Fibroblast of lung (primary cell): ENCODE data around the gene STEAP2. TPM values are rescaled to one million over a fixed set of nuclear protein-coding genes. Genes with fewer than 3 reads are reported as not detected.

Source experiments
- DNase-seq, 2 donors: peaks; one replicate each; pipeline versions ENCODE4 v3.0.0 to v3.0.0-alpha.2; 2010; ENCODE audit warnings: low read depth in 2 of 2
- H2AFZ ChIP-seq: 2 replicates; pipeline ENCODE4 v1.5.1; 2012; ENCODE audit warnings: low read length, control low read depth, inconsistent platforms
- H3K27ac ChIP-seq: 2 replicates; pipeline ENCODE4 v1.5.1; 2011; ENCODE audit warnings: low read length, control low read depth; ENCODE audit not compliant: insufficient read depth
- H3K27me3 ChIP-seq: 2 replicates; pipeline ENCODE4 v1.5.1; 2011; ENCODE audit warnings: mild to moderate bottlenecking, low read length; ENCODE audit not compliant: control insufficient read depth, insufficient read depth
- H3K36me3 ChIP-seq: 2 replicates; pipeline ENCODE4 v1.5.1; 2011; ENCODE audit warnings: low read length; ENCODE audit not compliant: control insufficient read depth, insufficient read depth
- H3K4me1 ChIP-seq: 2 replicates; pipeline ENCODE4 v1.5.1; 2011; ENCODE audit warnings: low read length; ENCODE audit not compliant: control insufficient read depth, insufficient read depth; ENCODE audit errors: extremely low read depth
- H3K4me2 ChIP-seq: 2 replicates; pipeline ENCODE4 v1.5.1; 2011; ENCODE audit warnings: low read length, control low read depth; ENCODE audit not compliant: insufficient read depth; ENCODE audit errors: extremely low read depth
- H3K4me3 ChIP-seq, 4 experiments: fragments of 200-600 bp in 1 of 4; sonication (generic) in 1 of 4; replicated peaks in 1 of 4; 2 replicates each; pipeline ENCODE4 v1.5.1; 2011 to 2016; ENCODE audit warnings: low read length in 4 of 4, low read depth in 3 of 4, mild to moderate bottlenecking in 3 of 4, control low read depth in 2 of 4, inconsistent platforms in 1 of 4, mixed read lengths in 1 of 4; ENCODE audit not compliant: insufficient read depth in 1 of 4; ENCODE audit errors: control extremely low read depth in 1 of 4
- H3K79me2 ChIP-seq: 2 replicates; pipeline ENCODE4 v1.5.1; 2012; ENCODE audit warnings: mild to moderate bottlenecking, low read length, inconsistent platforms; ENCODE audit not compliant: control insufficient read depth, insufficient read depth
- H3K9ac ChIP-seq: 2 replicates; pipeline ENCODE4 v1.5.1; 2011; ENCODE audit warnings: mild to moderate bottlenecking, low read length, control low read depth; ENCODE audit not compliant: insufficient read depth
- H3K9me3 ChIP-seq: 2 replicates; pipeline ENCODE4 v1.5.1; 2012; ENCODE audit warnings: low read depth, low read length; ENCODE audit not compliant: control insufficient read depth, insufficient read depth
- H4K20me1 ChIP-seq: 2 replicates; pipeline ENCODE4 v1.5.1; 2011; ENCODE audit warnings: low read length; ENCODE audit not compliant: control insufficient read depth, insufficient read depth; ENCODE audit errors: extremely low read depth
- EZH2 ChIP-seq: IDR thresholded peaks from 2 replicates; pipeline ENCODE4 v1.5.1; 2012; ENCODE audit warnings: low read length, control low read depth, mild to moderate bottlenecking; ENCODE audit errors: missing control alignments
- polyA plus RNA-seq, 2 donors: library from polyadenylated mRNA; depleted of rRNA in 1 of 2; stranded (reverse) in 1 of 2; unstranded in 1 of 2; fragments of >200 nt; gene quantifications; 2 replicates each; pipeline ENCODE4 v1.2.1, GENCODE V29; 2011 to 2012; ENCODE audit warnings: missing spikeins in 1 of 2
- total RNA-seq: library from RNA; depleted of rRNA; stranded (reverse); fragments of >200 nt; gene quantifications from 2 replicates; pipeline ENCODE4 v1.2.1, GENCODE V29; 2014
- TF ChIP-seq, protein P1 (sequence below), 2 donors: IDR thresholded peaks in 1 of 2; conservative IDR thresholded peaks in 1 of 2; 1 replicate in 1 of 2; 2 replicates in 1 of 2; pipeline ENCODE4 v1.5.1; 2011 to 2012; ENCODE audit warnings: low read length in 2 of 2, control low read depth in 1 of 2, inconsistent platforms in 1 of 2, low read depth in 1 of 2, mild to moderate bottlenecking in 1 of 2

Gene STEAP2
- total and polyA plus RNA-seq, 2 donors (not counting 1 experiment from before 2014, with no cell fraction given): 16.5 to 26.3 TPM

DNA sequence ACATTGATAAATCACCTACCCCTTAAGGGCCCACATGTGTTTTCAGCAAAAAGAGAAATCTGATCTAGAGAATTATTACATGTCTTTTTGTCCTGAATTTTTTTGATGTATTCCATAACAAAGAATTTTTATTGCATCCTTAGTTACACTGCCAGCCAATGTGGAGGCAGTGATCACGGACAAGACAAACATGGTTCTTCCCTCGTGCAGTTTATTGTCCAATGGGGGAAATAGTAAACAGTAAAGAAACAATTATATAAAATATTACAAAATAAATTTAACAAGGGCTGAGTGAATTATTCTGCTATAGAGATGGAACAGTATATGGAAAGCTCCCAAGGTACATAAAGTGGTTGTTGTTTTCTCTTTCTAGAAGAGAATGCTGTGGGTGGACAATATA, 2.0 kb downstream of the STEAP2 start:
- no peaks in the 10 kb centered on the region for H3K79me2 ChIP-seq
- no peaks in the 10 kb centered on the region for H3K36me3 ChIP-seq
- no peaks in the 10 kb centered on the region for H3K27me3 ChIP-seq
- H3K4me3 ChIP-seq: peak overlapping the region in 1 of 4 experiments; percentile 92
- H3K4me1 ChIP-seq: peaks cover 2% of the 10 kb centered on the region
- H3K9me3 ChIP-seq: no peaks in the 10 kb centered on the region
- H3K9ac ChIP-seq: no peak overlapping the region
- no peaks in the 10 kb centered on the region for H4K20me1 ChIP-seq
- H2AFZ ChIP-seq: no peak overlapping the region
- H3K27ac ChIP-seq: no peak overlapping the region
- H3K4me2 ChIP-seq: no peak overlapping the region
- DNase-seq: no peak
- TF ChIP-seq EZH2: no peak

DNA sequence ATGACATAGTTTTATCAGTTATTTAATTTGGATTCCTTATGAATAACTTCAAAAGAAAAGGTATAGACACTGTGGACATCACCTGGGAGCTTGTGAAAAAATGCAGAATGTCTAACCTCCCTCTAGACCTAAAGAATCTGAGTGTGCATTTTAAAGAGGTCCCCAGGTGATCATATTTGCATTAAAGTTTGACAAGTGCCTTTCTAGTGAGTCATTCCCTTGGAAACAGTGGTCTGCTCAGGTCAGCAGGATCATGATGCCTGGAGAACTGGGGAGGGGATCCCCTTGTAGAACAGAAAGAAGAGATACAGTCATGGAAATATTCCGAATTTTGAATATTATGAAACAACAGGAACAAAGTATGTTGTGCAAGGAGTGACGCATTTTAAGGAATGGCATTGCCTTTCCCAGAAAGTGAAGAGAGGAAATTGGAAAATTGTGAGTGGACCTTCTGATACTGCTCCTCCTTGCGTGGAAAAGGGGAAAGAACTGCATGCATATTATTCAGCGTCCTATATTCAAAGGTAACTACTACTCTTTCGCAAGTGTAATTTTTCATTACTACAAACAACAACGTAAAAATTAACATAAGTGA, 4.6 kb downstream of the STEAP2 start:
- Histone ChIP-seq H3K36me3 (no peaks in the 10 kb centered on the region), H2AFZ (no peak overlapping the region), H3K4me2 (no peak overlapping the region), H3K27ac (no peak overlapping the region), H3K79me2 (no peaks in the 10 kb centered on the region), H4K20me1 (no peaks in the 10 kb centered on the region), H3K27me3 (no peaks in the 10 kb centered on the region), H3K4me1 (no peaks in the 10 kb centered on the region), H3K4me3 (no peak overlapping the region), H3K9ac (no peak overlapping the region), H3K9me3 (no peaks in the 10 kb centered on the region)
- DNase-seq: peak in 1 of 2 donors; percentile 39
- TF ChIP-seq, protein P1, sequence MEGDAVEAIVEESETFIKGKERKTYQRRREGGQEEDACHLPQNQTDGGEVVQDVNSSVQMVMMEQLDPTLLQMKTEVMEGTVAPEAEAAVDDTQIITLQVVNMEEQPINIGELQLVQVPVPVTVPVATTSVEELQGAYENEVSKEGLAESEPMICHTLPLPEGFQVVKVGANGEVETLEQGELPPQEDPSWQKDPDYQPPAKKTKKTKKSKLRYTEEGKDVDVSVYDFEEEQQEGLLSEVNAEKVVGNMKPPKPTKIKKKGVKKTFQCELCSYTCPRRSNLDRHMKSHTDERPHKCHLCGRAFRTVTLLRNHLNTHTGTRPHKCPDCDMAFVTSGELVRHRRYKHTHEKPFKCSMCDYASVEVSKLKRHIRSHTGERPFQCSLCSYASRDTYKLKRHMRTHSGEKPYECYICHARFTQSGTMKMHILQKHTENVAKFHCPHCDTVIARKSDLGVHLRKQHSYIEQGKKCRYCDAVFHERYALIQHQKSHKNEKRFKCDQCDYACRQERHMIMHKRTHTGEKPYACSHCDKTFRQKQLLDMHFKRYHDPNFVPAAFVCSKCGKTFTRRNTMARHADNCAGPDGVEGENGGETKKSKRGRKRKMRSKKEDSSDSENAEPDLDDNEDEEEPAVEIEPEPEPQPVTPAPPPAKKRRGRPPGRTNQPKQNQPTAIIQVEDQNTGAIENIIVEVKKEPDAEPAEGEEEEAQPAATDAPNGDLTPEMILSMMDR (conservative IDR thresholded peaks at IDR 0.05 in 1 of 2, IDR thresholded peaks at IDR 0.05 in 1 of 2; ENCODE audit: low read depth in 1 of 2, low read length in 2 of 2): no peak
- TF ChIP-seq EZH2: no peak

DNA sequence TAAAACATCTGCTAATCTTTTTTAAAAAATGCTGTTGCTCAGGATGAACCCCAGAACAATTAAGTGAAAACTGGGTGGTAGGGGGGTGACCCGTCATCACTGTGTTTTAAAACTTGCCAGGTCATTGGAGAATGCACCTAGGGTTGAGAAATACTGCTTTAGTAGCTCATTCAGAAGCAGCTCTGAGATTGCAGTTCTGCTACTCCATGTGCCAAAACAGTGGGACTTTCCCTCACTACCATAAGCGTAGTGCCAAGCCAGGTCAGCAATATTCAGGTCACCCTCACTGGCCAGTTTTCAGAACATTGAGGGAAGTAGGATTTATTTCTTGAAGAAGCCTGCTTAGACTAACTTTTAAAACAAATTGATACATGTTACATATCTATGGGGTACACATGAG, 5.2 kb downstream of the STEAP2 start:
- Histone ChIP-seq H3K36me3 (no peaks in the 10 kb centered on the region), H3K4me2 (no peak overlapping the region), H4K20me1 (no peaks in the 10 kb centered on the region), H3K79me2 (no peaks in the 10 kb centered on the region), H3K27me3 (no peaks in the 10 kb centered on the region), H2AFZ (no peak overlapping the region), H3K9ac (no peak overlapping the region), H3K9me3 (no peaks in the 10 kb centered on the region), H3K4me1 (no peaks in the 10 kb centered on the region), H3K27ac (no peak overlapping the region), H3K4me3 (no peak overlapping the region)
- DNase-seq: no peak
- TF ChIP-seq, protein P1 (conservative IDR thresholded peaks at IDR 0.05 in 1 of 2, IDR thresholded peaks at IDR 0.05 in 1 of 2; ENCODE audit: low read depth in 1 of 2, low read length in 2 of 2): no peak
- no peak for TF ChIP-seq EZH2
